HG02642 (cell line): ENCODE data around the gene PIGZ.

ENCODE experiments used
- ATAC-seq: cut with Tn5 transposase; IDR thresholded peaks from one replicate; pipeline ENCODE4 v1.9.1; 2021; ENCODE audit warnings: mild to moderate bottlenecking; ENCODE audit not compliant: unreplicated experiment, poor library complexity

PIGZ gene, protein sequence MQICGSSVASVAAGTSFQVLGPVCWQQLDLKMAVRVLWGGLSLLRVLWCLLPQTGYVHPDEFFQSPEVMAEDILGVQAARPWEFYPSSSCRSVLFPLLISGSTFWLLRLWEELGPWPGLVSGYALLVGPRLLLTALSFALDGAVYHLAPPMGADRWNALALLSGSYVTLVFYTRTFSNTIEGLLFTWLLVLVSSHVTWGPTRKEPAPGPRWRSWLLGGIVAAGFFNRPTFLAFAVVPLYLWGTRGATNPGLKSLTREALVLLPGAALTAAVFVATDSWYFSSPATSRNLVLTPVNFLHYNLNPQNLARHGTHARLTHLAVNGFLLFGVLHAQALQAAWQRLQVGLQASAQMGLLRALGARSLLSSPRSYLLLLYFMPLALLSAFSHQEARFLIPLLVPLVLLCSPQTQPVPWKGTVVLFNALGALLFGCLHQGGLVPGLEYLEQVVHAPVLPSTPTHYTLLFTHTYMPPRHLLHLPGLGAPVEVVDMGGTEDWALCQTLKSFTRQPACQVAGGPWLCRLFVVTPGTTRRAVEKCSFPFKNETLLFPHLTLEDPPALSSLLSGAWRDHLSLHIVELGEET

GRCh38 chr3:196968233-196969133 is at the start of gene PIGZ:
Gene PIGZ (minus strand): TSS chr3:196968833. CDS start chr3:196952031, 16,802 bp downstream.
- peak; percentile 60 for ATAC-seq

GRCh38 chr3:197017003-197017402 is 48.4 kb upstream of the PIGZ start:
- ATAC-seq: no peak

GRCh38 chr3:197015790-197016736 is 47.4 kb upstream of the PIGZ start:
- no peak for ATAC-seq

- ATAC-seq: no peak
Measured at GRCh38 chr3:197014942-197015575, 46.4 kb upstream of the PIGZ start.

DNA sequence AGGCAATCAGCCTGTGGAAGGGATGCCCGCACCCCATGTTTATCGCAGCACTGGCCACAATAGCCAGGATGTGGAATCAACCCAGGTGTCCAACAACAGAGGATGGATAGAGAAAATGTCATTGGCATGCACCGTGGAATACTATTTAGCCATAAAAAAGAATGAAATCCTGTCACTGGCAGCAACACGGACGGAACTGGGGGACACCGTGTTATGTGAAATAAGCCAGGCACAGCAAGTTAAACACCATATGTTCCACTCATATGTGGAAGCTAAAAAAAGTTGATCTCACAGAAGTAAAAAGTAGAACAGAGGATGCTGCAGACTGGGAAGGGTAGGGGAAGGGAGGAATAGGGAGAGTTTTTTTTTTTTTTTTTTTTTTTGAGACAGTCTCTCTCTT is 45.4 kb upstream of the PIGZ start:
- no peak for ATAC-seq

DNA sequence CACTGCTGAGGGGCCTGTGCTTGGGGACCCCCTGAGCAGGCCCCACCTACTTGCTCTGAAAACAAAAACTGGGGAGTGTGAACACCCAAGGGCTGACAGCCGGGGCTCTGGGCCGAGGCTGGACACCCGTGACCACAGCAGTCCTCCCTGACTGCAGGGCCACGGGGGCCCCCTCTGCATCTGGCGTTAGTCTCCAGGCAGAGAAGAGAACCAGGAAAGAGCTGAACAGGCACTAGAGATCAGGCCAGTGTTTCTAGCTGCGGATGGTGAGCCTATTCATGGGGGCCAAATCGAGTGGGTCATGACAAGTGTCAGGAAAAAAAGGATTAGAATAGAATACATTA is 43.9 kb upstream of the PIGZ start:
- no peak for ATAC-seq

DNA sequence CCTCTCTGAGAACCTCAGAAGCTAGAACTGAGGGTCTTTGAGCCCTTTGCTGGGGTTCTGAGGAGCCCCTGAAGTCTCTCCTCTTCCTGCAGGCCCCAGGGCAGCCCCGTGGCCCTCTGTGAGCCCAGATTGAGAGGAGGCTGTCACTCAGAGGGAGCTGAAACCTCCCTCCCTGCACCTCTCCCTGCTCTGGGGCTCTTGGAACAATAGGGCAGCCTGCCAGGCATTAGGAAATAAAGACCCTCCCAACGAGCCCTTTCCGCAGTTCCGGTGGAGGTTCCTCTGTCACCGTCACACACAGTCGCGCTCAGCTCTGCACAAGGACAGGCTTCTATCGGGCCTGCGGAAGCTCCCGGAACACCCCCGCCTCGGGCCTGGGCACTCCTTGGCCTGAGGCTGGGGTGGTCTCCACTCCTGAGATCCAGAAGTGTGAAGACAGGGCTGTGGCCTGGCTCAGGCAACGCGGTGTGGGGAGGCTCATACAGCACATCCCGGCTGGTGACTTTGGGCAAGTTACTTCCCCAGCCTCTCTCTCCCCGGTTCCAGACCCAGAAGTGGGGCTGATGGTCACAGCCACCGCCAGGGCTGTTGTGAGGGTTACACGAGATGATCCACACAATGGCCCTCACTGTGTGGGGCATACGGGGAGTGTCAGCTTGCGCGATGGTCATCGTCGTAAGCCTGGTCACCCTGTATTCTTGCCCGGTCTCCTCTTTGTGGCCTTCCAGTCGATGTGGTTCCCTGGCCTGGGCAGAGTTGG is 43.3 kb upstream of the PIGZ start:
- ATAC-seq: no peak

DNA sequence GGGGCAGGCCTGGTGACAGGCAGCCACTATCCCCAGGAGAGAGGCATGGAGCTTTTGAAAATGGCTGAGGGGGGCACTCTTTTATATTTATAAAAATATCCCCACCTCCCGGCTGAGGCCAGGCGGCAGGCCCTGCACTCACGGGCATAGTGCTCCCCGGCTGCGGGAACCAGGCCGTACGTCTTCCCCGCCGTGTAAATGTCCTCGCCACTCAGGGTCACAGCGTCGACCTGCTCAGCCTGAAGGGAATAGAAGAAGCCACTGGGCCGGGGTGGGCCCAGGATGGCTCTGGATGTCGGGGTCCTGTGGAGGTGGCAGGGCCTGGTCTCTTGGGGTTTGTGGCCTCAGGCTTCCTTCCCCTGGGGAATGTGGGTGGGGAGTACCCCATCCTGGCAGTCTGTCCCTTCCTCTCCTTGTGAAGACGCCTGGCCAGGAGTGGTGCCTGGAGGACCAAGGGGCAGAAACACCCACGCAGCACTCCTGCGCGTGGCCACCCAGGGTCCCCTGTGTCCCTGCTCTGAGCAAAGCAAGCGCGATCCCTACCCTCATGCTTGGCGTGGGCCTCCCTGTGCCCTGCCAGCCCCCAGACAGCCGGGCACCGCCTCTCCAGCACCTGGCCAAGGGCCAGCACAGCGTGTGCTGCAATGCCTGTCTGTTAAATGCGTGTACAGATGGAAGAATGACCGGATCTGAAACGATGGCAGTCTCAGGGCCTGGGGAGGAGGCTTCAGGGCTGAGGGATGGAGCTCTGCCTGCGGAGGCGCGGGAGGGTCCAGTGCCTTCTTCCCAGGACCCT is 42.1 kb upstream of the PIGZ start:
- ATAC-seq: no peak

DNA sequence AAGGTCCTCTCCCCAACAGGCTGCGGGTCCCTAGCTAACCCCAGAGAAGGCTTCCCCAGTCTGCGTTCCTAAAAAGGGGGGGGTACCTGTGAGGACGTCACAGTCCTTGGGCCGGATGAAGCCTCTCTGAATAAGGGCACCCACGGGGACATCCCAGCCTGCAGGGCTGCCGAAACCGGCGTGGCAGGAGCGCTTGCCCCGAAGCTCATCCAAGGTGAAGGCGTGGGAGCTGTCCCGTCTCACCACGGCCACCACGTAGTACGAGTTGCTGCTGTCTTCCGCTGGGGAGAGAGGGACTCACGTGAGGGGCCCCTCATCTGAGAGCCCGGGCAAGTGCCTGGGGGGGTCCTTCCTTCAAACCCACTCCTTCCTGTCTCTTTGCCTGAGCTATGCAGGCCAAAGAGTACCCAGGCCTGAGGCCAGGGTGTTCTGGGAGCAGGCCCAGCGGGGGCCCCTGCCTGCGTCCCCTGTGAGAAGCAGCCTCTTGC is 40.9 kb upstream of the PIGZ start:
- no peak for ATAC-seq

- no peak for ATAC-seq
Measured at GRCh38 chr3:197008436-197009209, 40.0 kb upstream of the PIGZ start.

DNA sequence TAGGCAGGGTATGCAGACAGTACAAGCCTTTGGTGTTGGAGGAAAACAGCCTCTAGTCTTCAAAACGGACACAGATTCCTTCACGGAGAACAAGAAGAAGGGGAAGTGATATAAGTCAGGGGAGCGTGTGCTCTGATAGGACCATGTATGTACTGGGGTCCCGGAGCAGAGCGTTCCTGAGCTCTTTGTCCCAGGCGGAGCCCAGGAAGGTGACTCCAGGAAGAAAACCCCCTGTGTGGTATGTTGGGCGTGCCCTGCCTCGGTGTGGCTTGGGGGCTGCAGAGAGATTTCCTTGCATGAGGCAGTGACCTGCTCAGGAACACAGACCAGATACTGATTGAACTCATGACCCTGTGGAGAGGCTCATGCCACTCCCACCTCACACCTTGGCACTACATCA is 39.3 kb upstream of the PIGZ start:
- no peak for ATAC-seq

GRCh38 chr3:197007296-197007940 is 38.8 kb upstream of the PIGZ start:
- ATAC-seq: no peak

DNA sequence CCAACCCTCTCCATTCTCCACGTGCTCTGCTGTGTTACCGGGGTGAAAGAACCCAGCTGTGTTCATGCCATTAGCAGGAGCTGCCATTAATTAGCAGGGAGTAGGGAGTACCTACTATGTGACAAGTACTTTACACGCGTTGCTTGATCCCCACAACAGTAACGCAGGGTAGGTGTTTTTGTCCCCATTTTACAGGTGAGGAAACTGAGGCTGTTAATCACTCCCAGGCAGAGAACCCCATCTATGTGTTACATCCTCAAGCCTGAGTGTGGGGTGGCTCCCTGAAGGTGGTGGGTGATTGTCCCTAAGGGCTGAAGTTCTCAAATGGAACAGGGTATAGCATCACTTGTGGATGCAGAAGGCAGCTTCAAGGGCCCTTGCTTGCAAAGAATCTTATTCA is 38.2 kb upstream of the PIGZ start:
- no peak for ATAC-seq

DNA sequence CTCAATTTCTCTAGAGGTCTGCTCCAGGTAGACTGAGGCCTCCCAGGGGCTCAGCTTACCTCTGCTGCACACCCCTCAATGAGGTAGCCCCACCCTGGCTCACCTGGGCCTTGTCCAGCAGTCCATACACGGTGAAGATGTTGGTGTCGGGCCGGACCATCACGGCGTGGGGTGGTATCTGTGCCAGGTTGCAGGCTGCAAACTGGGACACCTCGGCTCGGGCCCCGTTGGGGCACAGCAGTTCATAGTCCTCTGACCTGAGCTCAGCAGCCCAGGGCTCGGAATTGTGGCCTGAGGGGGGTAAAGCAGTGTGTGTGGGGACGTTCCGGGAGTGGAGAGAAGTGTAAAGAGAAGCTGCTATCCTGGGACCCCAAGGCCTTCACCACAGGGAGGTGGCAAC is 37.8 kb upstream of the PIGZ start:
- no peak for ATAC-seq

- ATAC-seq: peak; percentile 14
Measured at GRCh38 chr3:197003461-197004385, 35.1 kb upstream of the PIGZ start.
